Measurements from ENCODE around the gene LILRB1.
"Not testable (repeated sequence)": the region's sequence is repeated elsewhere in the genome, so short reads cannot be mapped to it uniquely, and the experiment has no call there.

DNA sequence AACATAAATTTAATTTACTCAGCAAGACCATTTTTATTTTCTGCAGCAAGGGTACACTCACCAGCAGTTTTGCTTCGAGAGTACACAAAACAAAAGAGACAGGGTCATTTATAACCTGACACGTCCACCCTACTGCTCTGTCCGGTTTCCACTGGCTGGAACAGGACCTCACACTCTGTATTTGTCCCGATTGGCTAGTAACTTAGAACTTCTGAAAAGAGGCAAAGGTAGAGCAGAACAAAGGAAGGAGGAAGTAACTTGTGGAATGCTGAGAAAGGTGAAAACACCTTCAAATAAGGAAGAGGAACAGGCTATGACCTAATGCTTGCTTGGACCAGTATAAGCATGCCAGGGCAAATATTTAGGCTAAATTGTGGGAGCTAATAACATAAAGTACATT, 2.4 kb upstream of the LILRB1 start:
- not testable (repeated sequence) for TF ChIP-seq FOSL1 (tag; conservative IDR thresholded peaks at IDR 0.05); PML (IDR thresholded peaks at IDR 0.05; ENCODE audit: low read length); SETDB1 (IDR thresholded peaks at IDR 0.05; ENCODE audit: low read length); ZFP30 (CRISPR knock-in tag; IDR thresholded peaks at IDR 0.05; ENCODE audit: borderline replicate concordance); POLR2AphosphoS5 (IDR thresholded peaks at IDR 0.05; ENCODE audit: control insufficient read depth, insufficient read depth, low read depth, low read length); SP1 (CRISPR knock-in tag; IDR thresholded peaks at IDR 0.05); GATAD2A (IDR thresholded peaks at IDR 0.05); NR3C1 (CRISPR knock-in tag; IDR thresholded peaks at IDR 0.05); HSF4 (CRISPR knock-in tag; IDR thresholded peaks at IDR 0.05; ENCODE audit: borderline replicate concordance); KLF1 (tag; IDR thresholded peaks at IDR 0.05); FOXM1 (IDR thresholded peaks at IDR 0.05; ENCODE audit: low read depth); FOXM1 (CRISPR knock-in tag; IDR thresholded peaks at IDR 0.05; ENCODE audit: low read depth)
- TF ChIP-seq, protein P1, sequence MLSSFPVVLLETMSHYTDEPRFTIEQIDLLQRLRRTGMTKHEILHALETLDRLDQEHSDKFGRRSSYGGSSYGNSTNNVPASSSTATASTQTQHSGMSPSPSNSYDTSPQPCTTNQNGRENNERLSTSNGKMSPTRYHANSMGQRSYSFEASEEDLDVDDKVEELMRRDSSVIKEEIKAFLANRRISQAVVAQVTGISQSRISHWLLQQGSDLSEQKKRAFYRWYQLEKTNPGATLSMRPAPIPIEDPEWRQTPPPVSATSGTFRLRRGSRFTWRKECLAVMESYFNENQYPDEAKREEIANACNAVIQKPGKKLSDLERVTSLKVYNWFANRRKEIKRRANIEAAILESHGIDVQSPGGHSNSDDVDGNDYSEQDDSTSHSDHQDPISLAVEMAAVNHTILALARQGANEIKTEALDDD (IDR thresholded peaks at IDR 0.05), result not testable (repeated sequence)
- TF ChIP-seq, protein P2, sequence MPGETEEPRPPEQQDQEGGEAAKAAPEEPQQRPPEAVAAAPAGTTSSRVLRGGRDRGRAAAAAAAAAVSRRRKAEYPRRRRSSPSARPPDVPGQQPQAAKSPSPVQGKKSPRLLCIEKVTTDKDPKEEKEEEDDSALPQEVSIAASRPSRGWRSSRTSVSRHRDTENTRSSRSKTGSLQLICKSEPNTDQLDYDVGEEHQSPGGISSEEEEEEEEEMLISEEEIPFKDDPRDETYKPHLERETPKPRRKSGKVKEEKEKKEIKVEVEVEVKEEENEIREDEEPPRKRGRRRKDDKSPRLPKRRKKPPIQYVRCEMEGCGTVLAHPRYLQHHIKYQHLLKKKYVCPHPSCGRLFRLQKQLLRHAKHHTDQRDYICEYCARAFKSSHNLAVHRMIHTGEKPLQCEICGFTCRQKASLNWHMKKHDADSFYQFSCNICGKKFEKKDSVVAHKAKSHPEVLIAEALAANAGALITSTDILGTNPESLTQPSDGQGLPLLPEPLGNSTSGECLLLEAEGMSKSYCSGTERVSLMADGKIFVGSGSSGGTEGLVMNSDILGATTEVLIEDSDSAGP (CRISPR knock-in tag; IDR thresholded peaks at IDR 0.05), result not testable (repeated sequence)
